HepG2 (cell line): Measurements from ENCODE around the gene LAPTM4A. TPM values are rescaled to one million over a fixed set of nuclear protein-coding genes. Genes with fewer than 3 reads are reported as not detected.

Experiments
- CEBPG ChIP-seq: IDR thresholded peaks from 2 replicates; pipeline ENCODE4 v1.6.1; 2016
- HNF4A ChIP-seq: sonication (generic); formaldehyde crosslinking; IDR thresholded peaks from 2 replicates; pipeline ENCODE4 v1.4.0; 2020; ENCODE audit warnings: missing genetic modification reagents
- KDM2A ChIP-seq: sonication (generic); formaldehyde crosslinking; IDR thresholded peaks from 2 replicates; pipeline ENCODE4 v1.4.0; 2020; ENCODE audit warnings: low read depth, missing genetic modification reagents, borderline replicate concordance
- MED1 ChIP-seq: sonication (generic); formaldehyde crosslinking; IDR thresholded peaks from 2 replicates; pipeline ENCODE4 v1.4.0; 2020; ENCODE audit warnings: missing genetic modification reagents
- MXD4 ChIP-seq: IDR thresholded peaks from 2 replicates; pipeline ENCODE4 v1.6.1; 2016; ENCODE audit warnings: mild to moderate bottlenecking, missing biosample characterization, missing genetic modification reagents
- SAP130 ChIP-seq: IDR thresholded peaks from 2 replicates; pipeline ENCODE4 v1.6.1; 2016; ENCODE audit warnings: low read depth
- polyA plus RNA-seq, 8 experiments: library from polyadenylated mRNA; depleted of rRNA in 3 of 8; stranded (reverse) in 7 of 8; unstranded in 1 of 8; fragments of >200 nt; fragmentation: Illumina TruSeq in 4 of 8; extraction: Trizol in 4 of 8; gene quantifications; 2 replicates each; pipeline versions ENCODE4 v1.2.1 to v1.2.3, GENCODE V29; 2011 to 2016; ENCODE audit warnings: low read depth in 4 of 8, missing spikeins in 1 of 8, mixed read lengths in 1 of 8; ENCODE audit not compliant: insufficient read depth in 1 of 8
- total RNA-seq, 5 experiments: library from RNA; depleted of rRNA; stranded (reverse); fragments of >200 nt; fragmentation: Illumina TruSeq; extraction: Trizol; gene quantifications; 2 replicates each; pipeline ENCODE4 v1.2.3, GENCODE V29; 2016; ENCODE audit warnings: low read depth in 1 of 5
- TF ChIP-seq, protein P1 (sequence below): sonication (generic); formaldehyde crosslinking; IDR thresholded peaks from 2 replicates; pipeline ENCODE4 v1.5.0; 2020; ENCODE audit warnings: missing genetic modification reagents, mild to moderate bottlenecking, borderline replicate concordance
- TF ChIP-seq, protein P2 (sequence below): sonication (generic); formaldehyde crosslinking; IDR thresholded peaks from 2 replicates; pipeline ENCODE4 v1.5.0; 2020; ENCODE audit warnings: mild to moderate bottlenecking, missing genetic modification reagents
- TF ChIP-seq, protein P3 (sequence below): sonication (generic); formaldehyde crosslinking; IDR thresholded peaks from 2 replicates; pipeline ENCODE4 v1.4.0; 2020; ENCODE audit warnings: missing genetic modification reagents, borderline replicate concordance
- TF ChIP-seq, protein P4 (sequence below): sonication (generic); formaldehyde crosslinking; conservative IDR thresholded peaks from 2 replicates; pipeline ENCODE4 v1.4.0; 2020; ENCODE audit warnings: mild to moderate bottlenecking, missing genetic modification reagents, moderate library complexity
- TF ChIP-seq, protein P5 (sequence below): sonication (generic); formaldehyde crosslinking; IDR thresholded peaks from 2 replicates; pipeline ENCODE4 v1.5.0; 2020; ENCODE audit warnings: mild to moderate bottlenecking, missing genetic modification reagents
- TF ChIP-seq, protein P6 (sequence below): sonication (generic); formaldehyde crosslinking; conservative IDR thresholded peaks from 2 replicates; pipeline ENCODE4 v1.4.0; 2020; ENCODE audit warnings: missing genetic modification reagents

Gene LAPTM4A
- total and polyA plus RNA-seq, 2 of the 13 experiments (the other 11 are each of a cell fraction or from before 2014, with no cell fraction given) = 116 to 558 TPM

DNA sequence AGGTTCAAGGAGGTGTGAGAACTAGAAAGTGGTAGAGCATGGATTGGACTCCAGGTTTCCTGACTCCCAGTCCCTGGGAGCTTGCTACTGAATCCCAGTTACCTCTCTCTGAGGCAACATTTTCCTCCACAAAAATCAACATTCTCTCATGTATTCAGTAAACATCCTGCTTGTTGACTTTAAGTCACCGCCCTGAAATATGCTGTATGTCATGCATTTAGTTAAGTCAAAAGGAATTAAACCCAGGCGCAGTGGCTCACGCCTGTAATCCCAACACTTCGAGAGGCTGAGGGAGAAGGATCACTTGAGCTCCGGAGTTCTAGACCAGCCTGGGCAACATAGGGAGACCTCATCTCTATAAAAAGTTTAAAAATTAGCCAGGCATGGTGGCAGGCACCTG lies 42.7 kb downstream of the LAPTM4A start (continued):
- TF ChIP-seq, protein P1, sequence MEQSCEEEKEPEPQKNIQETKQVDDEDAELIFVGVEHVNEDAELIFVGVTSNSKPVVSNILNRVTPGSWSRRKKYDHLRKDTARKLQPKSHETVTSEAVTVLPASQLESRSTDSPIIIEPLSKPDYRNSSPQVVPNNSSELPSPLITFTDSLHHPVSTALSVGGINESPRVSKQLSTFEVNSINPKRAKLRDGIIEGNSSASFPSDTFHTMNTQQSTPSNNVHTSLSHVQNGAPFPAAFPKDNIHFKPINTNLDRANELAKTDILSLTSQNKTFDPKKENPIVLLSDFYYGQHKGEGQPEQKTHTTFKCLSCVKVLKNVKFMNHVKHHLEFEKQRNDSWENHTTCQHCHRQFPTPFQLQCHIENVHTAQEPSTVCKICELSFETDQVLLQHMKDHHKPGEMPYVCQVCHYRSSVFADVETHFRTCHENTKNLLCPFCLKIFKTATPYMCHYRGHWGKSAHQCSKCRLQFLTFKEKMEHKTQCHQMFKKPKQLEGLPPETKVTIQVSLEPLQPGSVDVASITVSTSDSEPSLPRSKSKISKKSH (CRISPR knock-in tag) = no peak
- TF ChIP-seq KDM2A (CRISPR knock-in tag) (no peak), SAP130 (CRISPR knock-in tag) (peak; percentile 92), MED1 (CRISPR knock-in tag) (peak; percentile 84), MXD4 (0 out of 2 replicates have a peak, but pooled peaks have one; percentile 15), CEBPG (CRISPR knock-in tag) (peak; percentile 78), HNF4A (CRISPR knock-in tag) (peak; percentile 36; the same call in 1 of the 2 replicates)
- TF ChIP-seq, protein P2, sequence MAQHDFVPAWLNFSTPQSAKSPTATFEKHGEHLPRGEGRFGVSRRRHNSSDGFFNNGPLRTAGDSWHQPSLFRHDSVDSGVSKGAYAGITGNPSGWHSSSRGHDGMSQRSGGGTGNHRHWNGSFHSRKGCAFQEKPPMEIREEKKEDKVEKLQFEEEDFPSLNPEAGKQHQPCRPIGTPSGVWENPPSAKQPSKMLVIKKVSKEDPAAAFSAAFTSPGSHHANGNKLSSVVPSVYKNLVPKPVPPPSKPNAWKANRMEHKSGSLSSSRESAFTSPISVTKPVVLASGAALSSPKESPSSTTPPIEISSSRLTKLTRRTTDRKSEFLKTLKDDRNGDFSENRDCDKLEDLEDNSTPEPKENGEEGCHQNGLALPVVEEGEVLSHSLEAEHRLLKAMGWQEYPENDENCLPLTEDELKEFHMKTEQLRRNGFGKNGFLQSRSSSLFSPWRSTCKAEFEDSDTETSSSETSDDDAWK = no peak
- TF ChIP-seq, protein P3, sequence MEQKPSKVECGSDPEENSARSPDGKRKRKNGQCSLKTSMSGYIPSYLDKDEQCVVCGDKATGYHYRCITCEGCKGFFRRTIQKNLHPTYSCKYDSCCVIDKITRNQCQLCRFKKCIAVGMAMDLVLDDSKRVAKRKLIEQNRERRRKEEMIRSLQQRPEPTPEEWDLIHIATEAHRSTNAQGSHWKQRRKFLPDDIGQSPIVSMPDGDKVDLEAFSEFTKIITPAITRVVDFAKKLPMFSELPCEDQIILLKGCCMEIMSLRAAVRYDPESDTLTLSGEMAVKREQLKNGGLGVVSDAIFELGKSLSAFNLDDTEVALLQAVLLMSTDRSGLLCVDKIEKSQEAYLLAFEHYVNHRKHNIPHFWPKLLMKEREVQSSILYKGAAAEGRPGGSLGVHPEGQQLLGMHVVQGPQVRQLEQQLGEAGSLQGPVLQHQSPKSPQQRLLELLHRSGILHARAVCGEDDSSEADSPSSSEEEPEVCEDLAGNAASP (CRISPR knock-in tag) = peak; percentile 69; the same call in 1 of the 2 replicates
- TF ChIP-seq, protein P4, sequence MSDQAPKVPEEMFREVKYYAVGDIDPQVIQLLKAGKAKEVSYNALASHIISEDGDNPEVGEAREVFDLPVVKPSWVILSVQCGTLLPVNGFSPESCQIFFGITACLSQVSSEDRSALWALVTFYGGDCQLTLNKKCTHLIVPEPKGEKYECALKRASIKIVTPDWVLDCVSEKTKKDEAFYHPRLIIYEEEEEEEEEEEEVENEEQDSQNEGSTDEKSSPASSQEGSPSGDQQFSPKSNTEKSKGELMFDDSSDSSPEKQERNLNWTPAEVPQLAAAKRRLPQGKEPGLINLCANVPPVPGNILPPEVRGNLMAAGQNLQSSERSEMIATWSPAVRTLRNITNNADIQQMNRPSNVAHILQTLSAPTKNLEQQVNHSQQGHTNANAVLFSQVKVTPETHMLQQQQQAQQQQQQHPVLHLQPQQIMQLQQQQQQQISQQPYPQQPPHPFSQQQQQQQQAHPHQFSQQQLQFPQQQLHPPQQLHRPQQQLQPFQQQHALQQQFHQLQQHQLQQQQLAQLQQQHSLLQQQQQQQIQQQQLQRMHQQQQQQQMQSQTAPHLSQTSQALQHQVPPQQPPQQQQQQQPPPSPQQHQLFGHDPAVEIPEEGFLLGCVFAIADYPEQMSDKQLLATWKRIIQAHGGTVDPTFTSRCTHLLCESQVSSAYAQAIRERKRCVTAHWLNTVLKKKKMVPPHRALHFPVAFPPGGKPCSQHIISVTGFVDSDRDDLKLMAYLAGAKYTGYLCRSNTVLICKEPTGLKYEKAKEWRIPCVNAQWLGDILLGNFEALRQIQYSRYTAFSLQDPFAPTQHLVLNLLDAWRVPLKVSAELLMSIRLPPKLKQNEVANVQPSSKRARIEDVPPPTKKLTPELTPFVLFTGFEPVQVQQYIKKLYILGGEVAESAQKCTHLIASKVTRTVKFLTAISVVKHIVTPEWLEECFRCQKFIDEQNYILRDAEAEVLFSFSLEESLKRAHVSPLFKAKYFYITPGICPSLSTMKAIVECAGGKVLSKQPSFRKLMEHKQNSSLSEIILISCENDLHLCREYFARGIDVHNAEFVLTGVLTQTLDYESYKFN (CRISPR knock-in tag) = peak; percentile 76
- TF ChIP-seq, protein P5, sequence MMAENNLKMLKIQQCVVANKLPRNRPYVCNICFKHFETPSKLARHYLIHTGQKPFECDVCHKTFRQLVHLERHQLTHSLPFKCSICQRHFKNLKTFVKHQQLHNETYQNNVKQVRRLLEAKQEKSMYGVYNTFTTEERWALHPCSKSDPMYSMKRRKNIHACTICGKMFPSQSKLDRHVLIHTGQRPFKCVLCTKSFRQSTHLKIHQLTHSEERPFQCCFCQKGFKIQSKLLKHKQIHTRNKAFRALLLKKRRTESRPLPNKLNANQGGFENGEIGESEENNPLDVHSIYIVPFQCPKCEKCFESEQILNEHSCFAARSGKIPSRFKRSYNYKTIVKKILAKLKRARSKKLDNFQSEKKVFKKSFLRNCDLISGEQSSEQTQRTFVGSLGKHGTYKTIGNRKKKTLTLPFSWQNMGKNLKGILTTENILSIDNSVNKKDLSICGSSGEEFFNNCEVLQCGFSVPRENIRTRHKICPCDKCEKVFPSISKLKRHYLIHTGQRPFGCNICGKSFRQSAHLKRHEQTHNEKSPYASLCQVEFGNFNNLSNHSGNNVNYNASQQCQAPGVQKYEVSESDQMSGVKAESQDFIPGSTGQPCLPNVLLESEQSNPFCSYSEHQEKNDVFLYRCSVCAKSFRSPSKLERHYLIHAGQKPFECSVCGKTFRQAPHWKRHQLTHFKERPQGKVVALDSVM (CRISPR knock-in tag) = peak; percentile 73
- TF ChIP-seq, protein P6, sequence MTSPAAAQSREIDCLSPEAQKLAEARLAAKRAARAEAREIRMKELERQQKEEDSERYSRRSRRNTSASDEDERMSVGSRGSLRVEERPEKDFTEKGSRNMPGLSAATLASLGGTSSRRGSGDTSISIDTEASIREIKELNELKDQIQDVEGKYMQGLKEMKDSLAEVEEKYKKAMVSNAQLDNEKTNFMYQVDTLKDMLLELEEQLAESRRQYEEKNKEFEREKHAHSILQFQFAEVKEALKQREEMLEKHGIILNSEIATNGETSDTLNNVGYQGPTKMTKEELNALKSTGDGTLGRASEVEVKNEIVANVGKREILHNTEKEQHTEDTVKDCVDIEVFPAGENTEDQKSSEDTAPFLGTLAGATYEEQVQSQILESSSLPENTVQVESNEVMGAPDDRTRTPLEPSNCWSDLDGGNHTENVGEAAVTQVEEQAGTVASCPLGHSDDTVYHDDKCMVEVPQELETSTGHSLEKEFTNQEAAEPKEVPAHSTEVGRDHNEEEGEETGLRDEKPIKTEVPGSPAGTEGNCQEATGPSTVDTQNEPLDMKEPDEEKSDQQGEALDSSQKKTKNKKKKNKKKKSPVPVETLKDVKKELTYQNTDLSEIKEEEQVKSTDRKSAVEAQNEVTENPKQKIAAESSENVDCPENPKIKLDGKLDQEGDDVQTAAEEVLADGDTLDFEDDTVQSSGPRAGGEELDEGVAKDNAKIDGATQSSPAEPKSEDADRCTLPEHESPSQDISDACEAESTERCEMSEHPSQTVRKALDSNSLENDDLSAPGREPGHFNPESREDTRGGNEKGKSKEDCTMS (CRISPR knock-in tag) = no peak
